SK-N-SH treated with all-trans-retinoic acid at 6 μM for 48 hours (cell line): ENCODE measurements around the gene CD99.

Source experiments
- ARNTL ChIP-seq: fragments of 450-650 bp; formaldehyde crosslinking; IDR thresholded peaks from 2 replicates; pipeline ENCODE4 v1.5.0; 2020; ENCODE audit warnings: low read depth, mild to moderate bottlenecking, moderate library complexity, borderline replicate concordance
- CREB5 ChIP-seq: fragments of 250-450 bp; sonication (Bioruptor Pico); IDR thresholded peaks from 2 replicates; pipeline ENCODE4 v1.5.1; 2020; ENCODE audit warnings: low read depth, mild to moderate bottlenecking, moderate library complexity
- CSDC2 ChIP-seq: fragments of 250-450 bp; sonication (Bioruptor Pico); IDR thresholded peaks from 2 replicates; pipeline ENCODE4 v1.5.0; 2020; ENCODE audit warnings: mild to moderate bottlenecking, moderate library complexity
- OSR1 ChIP-seq: fragments of 250-450 bp; sonication (Bioruptor Pico); IDR thresholded peaks from 2 replicates; pipeline ENCODE4 v1.8.0; 2022; ENCODE audit warnings: moderate library complexity, mild to moderate bottlenecking, inconsistent platforms
- PATZ1 ChIP-seq: fragments of 250-450 bp; sonication (Bioruptor Pico); IDR thresholded peaks from 2 replicates; pipeline ENCODE4 v1.8.0; 2020; ENCODE audit warnings: mild to moderate bottlenecking, moderate library complexity, borderline replicate concordance
- RARB ChIP-seq: fragments of 250-450 bp; sonication (Bioruptor Pico); IDR thresholded peaks from 2 replicates; pipeline ENCODE4 v1.8.0; 2021; ENCODE audit warnings: mild to moderate bottlenecking, moderate library complexity
- SNAI2 ChIP-seq: fragments of 250-450 bp; sonication (Bioruptor Pico); IDR thresholded peaks from 2 replicates; pipeline ENCODE4 v1.5.0; 2020; ENCODE audit warnings: mild to moderate bottlenecking, moderate library complexity
- TCF4 ChIP-seq: fragments of 250-450 bp; sonication (Bioruptor Pico); IDR thresholded peaks from 2 replicates; pipeline ENCODE4 v1.8.0; 2021; ENCODE audit warnings: mild to moderate bottlenecking, moderate library complexity, borderline replicate concordance
- TOX ChIP-seq: fragments of 250-450 bp; sonication (Bioruptor Pico); IDR thresholded peaks from 2 replicates; pipeline ENCODE4 v1.8.0; 2021; ENCODE audit warnings: mild to moderate bottlenecking, moderate library complexity, borderline replicate concordance
- TSHZ2 ChIP-seq: fragments of 250-450 bp; sonication (Bioruptor Pico); IDR thresholded peaks from 2 replicates; pipeline ENCODE4 v1.5.0; 2020; ENCODE audit warnings: mild to moderate bottlenecking, moderate library complexity
- ZFP3 ChIP-seq: fragments of 250-450 bp; sonication (Bioruptor Pico); IDR thresholded peaks from 2 replicates; pipeline ENCODE4 v1.5.0; 2020; ENCODE audit warnings: mild to moderate bottlenecking, moderate library complexity
- ZNF565 ChIP-seq: fragments of 450-650 bp; formaldehyde crosslinking; conservative IDR thresholded peaks from 2 replicates; pipeline ENCODE4 v1.5.0; 2020; ENCODE audit warnings: low read depth, mild to moderate bottlenecking, moderate library complexity
- ZNF70 ChIP-seq: fragments of 450-650 bp; formaldehyde crosslinking; IDR thresholded peaks from 2 replicates; pipeline ENCODE4 v1.5.0; 2020; ENCODE audit warnings: mild to moderate bottlenecking, moderate library complexity

- no peak for TF ChIP-seq ZNF565 (CRISPR knock-in tag)
- no peak for TF ChIP-seq PATZ1
- no peak for TF ChIP-seq RARB
- TF ChIP-seq OSR1, result no peak
- TF ChIP-seq TSHZ2 (CRISPR knock-in tag), result no peak
- TF ChIP-seq ZNF70 (CRISPR knock-in tag), result no peak
- TF ChIP-seq ZFP3 (CRISPR knock-in tag), result no peak
- TF ChIP-seq CSDC2 (CRISPR knock-in tag), result no peak
- no peak for TF ChIP-seq CREB5 (CRISPR knock-in tag)
- TF ChIP-seq TOX (CRISPR knock-in tag), result no peak
- TF ChIP-seq TCF4 (CRISPR knock-in tag), result no peak
- no peak for TF ChIP-seq ARNTL (CRISPR knock-in tag)
- no peak for TF ChIP-seq SNAI2 (CRISPR knock-in tag)
Observed at GRCh38 chrX:2642146-2642545, 48.9 kb upstream of the CD99 start.
